Measurements from ENCODE around the gene DOLPP1.

The DOLPP1 gene

DNA sequence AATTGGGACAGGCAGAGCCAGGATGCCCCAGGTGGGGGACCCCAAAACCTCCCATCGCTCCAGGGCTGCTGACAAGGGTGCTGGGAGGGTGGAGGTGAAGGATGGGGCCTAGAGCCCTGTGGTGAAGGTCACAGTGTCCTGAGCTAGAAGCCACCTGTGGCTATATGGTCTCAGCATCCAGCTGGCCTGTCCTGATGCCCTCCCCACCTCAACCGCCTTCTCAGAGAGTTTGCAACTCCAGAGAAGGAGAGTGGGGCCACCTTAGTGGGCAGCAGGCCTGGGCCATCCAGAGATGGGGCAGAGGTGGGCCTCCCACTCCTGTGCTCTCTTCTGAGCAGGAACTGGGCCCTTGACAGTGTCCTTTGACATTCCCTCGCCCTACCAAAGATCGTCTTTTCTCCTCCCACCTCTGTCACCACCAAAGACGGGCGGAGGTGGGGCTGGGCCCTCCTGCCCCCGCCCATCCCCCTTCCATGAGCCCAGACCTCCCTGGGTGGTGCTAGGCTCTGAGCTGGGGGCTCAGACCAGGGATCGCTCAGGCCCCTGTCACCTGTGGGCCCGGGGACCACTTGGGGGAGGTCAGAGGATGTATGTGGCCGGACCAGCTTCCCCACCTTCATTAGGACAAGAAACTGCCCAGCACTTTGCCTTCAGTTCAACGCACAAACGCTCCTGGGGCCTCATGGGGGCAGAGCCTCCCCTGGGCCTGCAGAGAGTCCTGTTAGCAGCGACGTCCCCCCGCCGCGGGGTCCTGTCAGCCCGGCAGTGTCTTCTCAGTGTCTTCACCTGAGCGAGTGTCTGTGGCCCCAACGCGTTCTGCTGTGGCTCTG, 10.0 kb upstream of the DOLPP1 start (continued):
- TF ChIP-seq, protein P1, sequence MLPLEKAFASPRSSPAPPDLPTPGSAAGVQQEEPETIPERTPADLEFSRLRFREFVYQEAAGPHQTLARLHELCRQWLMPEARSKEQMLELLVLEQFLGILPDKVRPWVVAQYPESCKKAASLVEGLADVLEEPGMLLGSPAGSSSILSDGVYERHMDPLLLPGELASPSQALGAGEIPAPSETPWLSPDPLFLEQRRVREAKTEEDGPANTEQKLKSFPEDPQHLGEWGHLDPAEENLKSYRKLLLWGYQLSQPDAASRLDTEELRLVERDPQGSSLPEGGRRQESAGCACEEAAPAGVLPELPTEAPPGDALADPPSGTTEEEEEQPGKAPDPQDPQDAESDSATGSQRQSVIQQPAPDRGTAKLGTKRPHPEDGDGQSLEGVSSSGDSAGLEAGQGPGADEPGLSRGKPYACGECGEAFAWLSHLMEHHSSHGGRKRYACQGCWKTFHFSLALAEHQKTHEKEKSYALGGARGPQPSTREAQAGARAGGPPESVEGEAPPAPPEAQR (tag by site-specific recombination; IDR thresholded peaks at IDR 0.05), result no peak
- TF ChIP-seq TRIM28 (IDR thresholded peaks at IDR 0.05; ENCODE audit: borderline replicate concordance, low read length), result no peak
- TF ChIP-seq, protein P2, sequence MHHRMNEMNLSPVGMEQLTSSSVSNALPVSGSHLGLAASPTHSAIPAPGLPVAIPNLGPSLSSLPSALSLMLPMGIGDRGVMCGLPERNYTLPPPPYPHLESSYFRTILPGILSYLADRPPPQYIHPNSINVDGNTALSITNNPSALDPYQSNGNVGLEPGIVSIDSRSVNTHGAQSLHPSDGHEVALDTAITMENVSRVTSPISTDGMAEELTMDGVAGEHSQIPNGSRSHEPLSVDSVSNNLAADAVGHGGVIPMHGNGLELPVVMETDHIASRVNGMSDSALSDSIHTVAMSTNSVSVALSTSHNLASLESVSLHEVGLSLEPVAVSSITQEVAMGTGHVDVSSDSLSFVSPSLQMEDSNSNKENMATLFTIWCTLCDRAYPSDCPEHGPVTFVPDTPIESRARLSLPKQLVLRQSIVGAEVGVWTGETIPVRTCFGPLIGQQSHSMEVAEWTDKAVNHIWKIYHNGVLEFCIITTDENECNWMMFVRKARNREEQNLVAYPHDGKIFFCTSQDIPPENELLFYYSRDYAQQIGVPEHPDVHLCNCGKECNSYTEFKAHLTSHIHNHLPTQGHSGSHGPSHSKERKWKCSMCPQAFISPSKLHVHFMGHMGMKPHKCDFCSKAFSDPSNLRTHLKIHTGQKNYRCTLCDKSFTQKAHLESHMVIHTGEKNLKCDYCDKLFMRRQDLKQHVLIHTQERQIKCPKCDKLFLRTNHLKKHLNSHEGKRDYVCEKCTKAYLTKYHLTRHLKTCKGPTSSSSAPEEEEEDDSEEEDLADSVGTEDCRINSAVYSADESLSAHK (tag by site-specific recombination; IDR thresholded peaks at IDR 0.05), result no peak

DNA sequence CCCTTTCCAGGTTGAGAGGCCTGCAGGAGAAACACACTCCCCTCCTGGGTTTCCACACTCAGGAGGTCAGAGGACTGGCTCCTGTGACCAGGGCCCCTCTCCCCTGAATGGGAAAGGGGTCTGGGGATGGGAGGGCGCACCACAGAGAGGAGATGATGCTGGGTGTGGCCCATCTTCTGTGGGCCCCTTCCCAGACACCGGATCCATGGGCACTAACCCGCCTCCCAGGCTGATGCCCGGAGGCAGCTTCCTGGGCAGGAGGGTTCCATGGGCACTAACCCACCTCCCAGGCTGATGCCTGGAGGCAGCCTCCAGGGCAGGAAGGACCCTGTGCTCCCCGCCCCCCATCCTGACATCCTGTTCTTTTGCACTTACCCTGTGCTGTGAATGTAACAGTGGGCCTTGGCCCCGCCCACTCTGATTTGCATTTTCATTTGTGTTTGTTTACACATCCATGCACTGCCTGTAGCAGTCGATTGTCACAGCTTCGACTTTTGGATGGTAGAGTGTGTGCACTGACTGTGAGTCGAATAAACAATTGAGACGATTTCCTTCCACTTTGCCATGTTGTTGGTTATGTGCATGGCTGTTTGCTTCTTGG, 9.3 kb upstream of the DOLPP1 start:
- TF ChIP-seq ZNF121 (tag by site-specific recombination; IDR thresholded peaks at IDR 0.05), result no peak
- no peak for TF ChIP-seq ZNF837 (tag by site-specific recombination; IDR thresholded peaks at IDR 0.05)
- TF ChIP-seq, protein P3, sequence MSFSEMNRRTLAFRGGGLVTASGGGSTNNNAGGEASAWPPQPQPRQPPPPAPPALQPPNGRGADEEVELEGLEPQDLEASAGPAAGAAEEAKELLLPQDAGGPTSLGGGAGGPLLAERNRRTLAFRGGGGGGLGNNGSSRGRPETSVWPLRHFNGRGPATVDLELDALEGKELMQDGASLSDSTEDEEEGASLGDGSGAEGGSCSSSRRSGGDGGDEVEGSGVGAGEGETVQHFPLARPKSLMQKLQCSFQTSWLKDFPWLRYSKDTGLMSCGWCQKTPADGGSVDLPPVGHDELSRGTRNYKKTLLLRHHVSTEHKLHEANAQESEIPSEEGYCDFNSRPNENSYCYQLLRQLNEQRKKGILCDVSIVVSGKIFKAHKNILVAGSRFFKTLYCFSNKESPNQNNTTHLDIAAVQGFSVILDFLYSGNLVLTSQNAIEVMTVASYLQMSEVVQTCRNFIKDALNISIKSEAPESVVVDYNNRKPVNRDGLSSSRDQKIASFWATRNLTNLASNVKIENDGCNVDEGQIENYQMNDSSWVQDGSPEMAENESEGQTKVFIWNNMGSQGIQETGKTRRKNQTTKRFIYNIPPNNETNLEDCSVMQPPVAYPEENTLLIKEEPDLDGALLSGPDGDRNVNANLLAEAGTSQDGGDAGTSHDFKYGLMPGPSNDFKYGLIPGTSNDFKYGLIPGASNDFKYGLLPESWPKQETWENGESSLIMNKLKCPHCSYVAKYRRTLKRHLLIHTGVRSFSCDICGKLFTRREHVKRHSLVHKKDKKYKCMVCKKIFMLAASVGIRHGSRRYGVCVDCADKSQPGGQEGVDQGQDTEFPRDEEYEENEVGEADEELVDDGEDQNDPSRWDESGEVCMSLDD (tag by site-specific recombination; IDR thresholded peaks at IDR 0.05), result no peak
- TF ChIP-seq ZNF366 (tag by site-specific recombination; conservative IDR thresholded peaks at IDR 0.05), result no peak
- no peak for TF ChIP-seq ZNF792 (tag by site-specific recombination; IDR thresholded peaks at IDR 0.05)
- peak; percentile 25; the same call in 1 of the 2 replicates for TF ChIP-seq KLF9 (tag by site-specific recombination; IDR thresholded peaks at IDR 0.05; ENCODE audit: low read depth)
- peak; percentile 34 for TF ChIP-seq SP2 (tag by site-specific recombination; IDR thresholded peaks at IDR 0.05)
- TF ChIP-seq ZNF174 (tag by site-specific recombination; IDR thresholded peaks at IDR 0.05), result no peak
- peak; percentile 25; the same call in 1 of the 2 replicates for TF ChIP-seq ZBTB17 (tag by site-specific recombination; IDR thresholded peaks at IDR 0.05)
- peak; percentile 0; the same call in 1 of the 2 replicates for TF ChIP-seq ZNF600 (tag by site-specific recombination; IDR thresholded peaks at IDR 0.05)
- no peak for TF ChIP-seq ZNF624 (tag by site-specific recombination; IDR thresholded peaks at IDR 0.05)
- no peak for TF ChIP-seq TRIM28 (IDR thresholded peaks at IDR 0.05; ENCODE audit: borderline replicate concordance, low read length)
- peak; percentile 19; the same call in 1 of the 2 replicates for TF ChIP-seq ZBTB20 (tag by site-specific recombination; IDR thresholded peaks at IDR 0.05)
- POLR2A ChIA-PET, result interaction anchor here (0.5 to 1.0 kb wide), 2 partner anchors 9 to 213 kb away, joined by 3 read pairs; partner anchors contain the start of gene DOLPP1

More for the DNA sequence above, 9.3 kb upstream of the DOLPP1 start:
- Histone ChIP-seq H3K4me1 (ENCODE audit: control insufficient read depth, insufficient read depth, low read length) (no peaks in the 10 kb centered on the region), H3K9me3 (ENCODE audit: control insufficient read depth, insufficient read depth, low read depth, low read length) (no peaks in the 10 kb centered on the region), H3K27ac (ENCODE audit: extremely low read depth, low read depth, low read length) (no peak overlapping the region), H3K4me3 (ENCODE audit: low read depth, low read length) (no peak overlapping the region), H3K36me3 (ENCODE audit: control insufficient read depth in 2 of 2, insufficient read depth in 1 of 2, low read length in 2 of 2) (peaks cover 0 to 31% of the 10 kb centered on the region in 2 experiments; a peak in 1 of 3 replicates)
- CTCF ChIA-PET, result interaction anchor here (0.7 kb wide), 1 partner anchor 1786 kb away, joined by 3 read pairs; no protein-coding TSS in a partner anchor

Measured in HEK293 (cell line).